Left ventricle myocardium inferior (tissue), 1 donor: ENCODE data around the gene SSR4. TPM values are rescaled to one million over a fixed set of nuclear protein-coding genes. Genes with fewer than 3 reads are reported as not detected.
A peak's percentile ranks its signal among the peaks of the same experiment; 100 is the strongest.
"Not testable (repeated sequence)": the region's sequence is repeated elsewhere in the genome, so short reads cannot be mapped to it uniquely, and the experiment has no call there.

Source experiments
- DNase-seq: peaks from one replicate; pipeline ENCODE4 v3.0.0-alpha.2; 2020
- H3K27ac ChIP-seq: fragments of 200-600 bp; replicated peaks from 2 replicates; pipeline ENCODE4 v1.8.0; 2021
- H3K27me3 ChIP-seq: fragments of 200-600 bp; 2 replicates; pipeline ENCODE4 v1.8.0; 2021; ENCODE audit warnings: low read depth
- H3K36me3 ChIP-seq: fragments of 200-600 bp; 2 replicates; pipeline ENCODE4 v1.8.0; 2021
- H3K4me1 ChIP-seq: fragments of 200-600 bp; 2 replicates; pipeline ENCODE4 v1.8.0; 2021
- H3K4me3 ChIP-seq: fragments of 200-600 bp; 2 replicates; pipeline ENCODE4 v1.8.0; 2021; ENCODE audit warnings: mild to moderate bottlenecking, moderate library complexity
- H3K9me3 ChIP-seq: fragments of 200-600 bp; replicated peaks from 2 replicates; pipeline ENCODE4 v1.8.0; 2021
- intact Hi-C: fragments of 100-400 bp; cut with micrococcal nuclease; formaldehyde crosslinking; loops from one replicate; pipeline ENCODE4 v1.11.0; 2022
- total RNA-seq: library from RNA; stranded (reverse); fragmentation: NEBNext Ultra II Directional; extraction: Animal tissue kit (Norgen Biotek cat#: 25700); gene quantifications from one replicate; pipeline ENCODE4 v1.2.1, GENCODE V29; 2021
- TF ChIP-seq, protein P1 (sequence below): fragments of 200-600 bp; IDR thresholded peaks from 2 replicates; pipeline ENCODE4 v1.8.0; 2021; ENCODE audit warnings: antibody characterized with exemption, mild to moderate bottlenecking, borderline replicate concordance
- donor health status: DM: no; HTN: yes; CAD: no; lungs with severe emphysema.

SSR4 gene
- total RNA-seq, 1 donor from 2014 or later, result 123 TPM

DNA sequence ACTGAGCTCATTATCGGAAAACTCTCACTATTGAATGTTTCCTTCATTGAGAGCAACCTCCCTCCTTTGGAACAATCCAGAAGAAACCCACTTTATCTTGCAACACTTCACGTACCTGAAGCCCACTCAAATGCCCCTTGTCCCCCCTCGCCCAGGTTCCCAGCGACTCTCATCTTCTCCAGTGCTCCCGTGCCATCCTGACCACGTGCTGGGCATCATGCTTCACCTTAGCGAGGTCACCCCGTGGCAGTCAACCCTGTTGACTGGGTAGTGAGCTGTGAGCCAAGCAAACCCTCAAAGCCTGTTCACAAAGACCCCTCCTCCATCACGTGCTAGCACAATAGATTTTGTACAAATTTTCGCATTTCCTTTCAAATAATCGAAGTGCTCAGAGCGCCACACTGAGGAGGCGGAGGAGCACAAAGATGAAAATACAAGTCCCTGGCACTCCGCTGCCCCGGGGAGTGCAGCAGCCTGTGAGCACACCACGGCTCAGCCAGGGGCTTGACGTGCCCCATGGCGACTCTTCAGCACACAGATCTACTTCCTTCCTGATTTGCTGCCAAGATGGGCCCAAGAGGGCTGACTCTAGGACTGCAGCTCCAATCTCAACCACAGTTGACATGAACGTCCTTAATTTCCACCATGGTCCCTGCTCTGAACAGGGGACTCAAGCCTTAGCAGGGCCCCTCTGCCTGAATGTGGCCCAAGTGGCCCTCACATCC lies 20.3 kb downstream of the SSR4 start:
- Histone ChIP-seq H3K27me3 (no peaks in the 10 kb centered on the region), H3K9me3 (no peaks in the 10 kb centered on the region), H3K4me1 (peaks cover 10% of the 10 kb centered on the region), H3K36me3 (no peaks in the 10 kb centered on the region), H3K27ac (no peak overlapping the region), H3K4me3 (no peak overlapping the region)
- intact Hi-C loops, result no loop called here
- TF ChIP-seq, protein P1, sequence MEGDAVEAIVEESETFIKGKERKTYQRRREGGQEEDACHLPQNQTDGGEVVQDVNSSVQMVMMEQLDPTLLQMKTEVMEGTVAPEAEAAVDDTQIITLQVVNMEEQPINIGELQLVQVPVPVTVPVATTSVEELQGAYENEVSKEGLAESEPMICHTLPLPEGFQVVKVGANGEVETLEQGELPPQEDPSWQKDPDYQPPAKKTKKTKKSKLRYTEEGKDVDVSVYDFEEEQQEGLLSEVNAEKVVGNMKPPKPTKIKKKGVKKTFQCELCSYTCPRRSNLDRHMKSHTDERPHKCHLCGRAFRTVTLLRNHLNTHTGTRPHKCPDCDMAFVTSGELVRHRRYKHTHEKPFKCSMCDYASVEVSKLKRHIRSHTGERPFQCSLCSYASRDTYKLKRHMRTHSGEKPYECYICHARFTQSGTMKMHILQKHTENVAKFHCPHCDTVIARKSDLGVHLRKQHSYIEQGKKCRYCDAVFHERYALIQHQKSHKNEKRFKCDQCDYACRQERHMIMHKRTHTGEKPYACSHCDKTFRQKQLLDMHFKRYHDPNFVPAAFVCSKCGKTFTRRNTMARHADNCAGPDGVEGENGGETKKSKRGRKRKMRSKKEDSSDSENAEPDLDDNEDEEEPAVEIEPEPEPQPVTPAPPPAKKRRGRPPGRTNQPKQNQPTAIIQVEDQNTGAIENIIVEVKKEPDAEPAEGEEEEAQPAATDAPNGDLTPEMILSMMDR, result no peak
- no peak for DNase-seq

DNA sequence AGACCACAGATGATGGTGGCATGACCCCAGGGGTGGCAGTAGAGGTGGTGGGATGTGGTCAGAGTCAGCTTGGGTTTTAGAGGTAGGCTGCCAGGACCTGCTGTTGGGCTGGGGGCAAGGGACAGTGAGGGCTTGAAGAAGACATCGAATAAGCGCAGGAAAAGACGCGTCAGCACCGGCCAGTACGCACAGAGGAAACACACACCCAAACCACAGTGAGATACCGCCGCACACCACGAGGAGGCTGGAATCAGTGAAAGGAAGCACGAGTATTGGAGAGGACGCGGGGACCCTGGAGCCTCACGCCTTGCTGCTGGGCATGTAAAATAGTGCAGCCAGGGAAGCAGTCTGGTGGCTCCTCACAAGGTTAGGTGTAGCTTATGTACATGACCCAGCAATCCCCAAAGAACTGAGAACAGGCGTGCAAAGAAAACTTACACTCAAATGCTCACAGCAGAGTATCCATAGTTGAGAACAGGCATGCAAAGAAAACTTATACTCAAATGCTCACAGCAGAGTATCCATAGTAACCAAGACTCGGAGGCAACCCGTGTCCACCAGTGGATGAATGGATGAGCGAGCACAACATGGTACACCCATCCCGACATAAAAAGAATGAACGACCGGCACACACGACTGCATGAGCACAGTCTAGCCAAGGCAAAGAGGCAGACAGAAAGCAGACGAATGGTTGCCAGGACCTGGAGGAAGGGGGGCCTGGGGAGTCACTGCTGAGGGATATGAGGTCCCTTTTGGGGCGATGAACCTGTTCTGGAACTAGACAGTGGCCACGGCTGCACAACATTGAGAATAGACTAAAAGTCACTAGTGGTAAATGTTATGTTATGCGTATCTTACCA lies 22.6 kb downstream of the SSR4 start:
- intact Hi-C loops, result no loop called here
- H3K36me3 ChIP-seq, result no peaks in the 10 kb centered on the region
- TF ChIP-seq, protein P1, result no peak
- H3K4me1 ChIP-seq, result peaks cover 10% of the 10 kb centered on the region
- no peak overlapping the region for H3K27ac ChIP-seq
- DNase-seq, result no peak
- no peaks in the 10 kb centered on the region for H3K9me3 ChIP-seq
- H3K4me3 ChIP-seq, result no peak overlapping the region
- H3K27me3 ChIP-seq, result no peaks in the 10 kb centered on the region

DNA sequence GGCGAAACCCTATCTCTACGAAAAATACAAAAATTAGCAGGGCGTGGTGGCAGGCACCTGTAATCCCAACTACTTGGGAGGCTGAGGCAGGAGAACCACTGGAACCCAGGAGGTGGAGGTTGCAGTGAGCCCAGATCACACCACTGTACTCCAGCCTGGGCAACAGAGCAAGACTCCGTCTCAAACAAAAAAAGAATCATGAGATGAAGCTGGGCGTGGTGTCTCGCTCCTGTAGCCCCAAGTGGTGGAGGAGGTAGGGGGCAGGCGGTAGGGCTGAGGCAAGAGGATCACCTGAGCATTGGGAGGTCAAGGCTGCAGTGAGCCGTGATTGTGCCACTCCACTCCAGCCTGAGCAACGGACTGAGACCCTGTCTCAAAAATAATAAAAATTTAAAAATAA lies 23.6 kb downstream of the SSR4 start:
- H3K36me3 ChIP-seq, H3K4me3 ChIP-seq, H3K4me1 ChIP-seq, H3K9me3 ChIP-seq, intact Hi-C loops, H3K27me3 ChIP-seq, H3K27ac ChIP-seq, DNase-seq: not testable (repeated sequence)

DNA sequence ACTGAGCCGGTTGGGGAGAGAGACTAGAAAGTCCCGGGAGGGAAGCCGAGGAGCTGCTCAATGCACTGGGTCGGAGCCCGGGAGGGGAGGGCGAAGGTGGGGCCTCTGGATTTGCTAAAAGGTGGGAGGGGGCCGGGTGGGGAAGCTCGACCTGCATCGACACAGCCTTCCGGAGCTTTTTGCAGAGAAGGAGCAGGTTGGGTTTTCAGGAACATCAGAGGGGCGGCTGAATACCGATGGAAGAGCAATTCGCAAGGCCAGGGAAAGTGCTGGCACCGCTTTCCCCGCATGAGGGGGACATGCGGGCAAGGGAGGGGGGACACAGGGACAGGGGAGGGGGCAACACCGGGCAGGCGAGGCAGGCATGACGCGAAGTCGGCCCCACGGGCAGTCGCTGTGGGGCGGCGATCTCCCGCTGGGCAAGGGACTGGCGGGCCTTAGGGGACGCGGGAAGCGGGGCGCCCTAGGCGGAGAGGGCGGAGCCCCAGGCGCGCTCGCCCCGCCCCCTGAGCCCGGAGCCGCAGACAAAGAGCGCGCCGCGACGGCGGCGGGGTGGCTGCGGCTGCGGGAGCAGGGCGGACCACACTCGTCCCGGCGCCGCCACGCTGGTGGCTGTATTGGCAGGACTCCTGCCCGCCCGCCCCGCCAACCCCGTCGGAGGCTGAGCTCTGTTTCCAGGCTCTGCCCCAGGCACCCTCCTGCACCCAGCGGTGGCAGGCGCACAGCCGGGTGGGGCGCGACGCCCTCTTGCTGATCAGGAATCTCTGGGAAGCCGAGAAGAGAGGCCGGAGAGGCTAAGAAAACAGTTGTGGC lies 24.3 kb downstream of the SSR4 start:
- Histone ChIP-seq H3K27me3 (no peaks in the 10 kb centered on the region), H3K9me3 (no peaks in the 10 kb centered on the region), H3K4me3 (peak overlapping the region; percentile 64), H3K27ac (peak overlapping the region; percentile 61), H3K4me1 (peaks cover 10% of the 10 kb centered on the region), H3K36me3 (no peaks in the 10 kb centered on the region)
- intact Hi-C loops, result no loop called here
- TF ChIP-seq, protein P1, result no peak
- peak; percentile 41 for DNase-seq

DNA sequence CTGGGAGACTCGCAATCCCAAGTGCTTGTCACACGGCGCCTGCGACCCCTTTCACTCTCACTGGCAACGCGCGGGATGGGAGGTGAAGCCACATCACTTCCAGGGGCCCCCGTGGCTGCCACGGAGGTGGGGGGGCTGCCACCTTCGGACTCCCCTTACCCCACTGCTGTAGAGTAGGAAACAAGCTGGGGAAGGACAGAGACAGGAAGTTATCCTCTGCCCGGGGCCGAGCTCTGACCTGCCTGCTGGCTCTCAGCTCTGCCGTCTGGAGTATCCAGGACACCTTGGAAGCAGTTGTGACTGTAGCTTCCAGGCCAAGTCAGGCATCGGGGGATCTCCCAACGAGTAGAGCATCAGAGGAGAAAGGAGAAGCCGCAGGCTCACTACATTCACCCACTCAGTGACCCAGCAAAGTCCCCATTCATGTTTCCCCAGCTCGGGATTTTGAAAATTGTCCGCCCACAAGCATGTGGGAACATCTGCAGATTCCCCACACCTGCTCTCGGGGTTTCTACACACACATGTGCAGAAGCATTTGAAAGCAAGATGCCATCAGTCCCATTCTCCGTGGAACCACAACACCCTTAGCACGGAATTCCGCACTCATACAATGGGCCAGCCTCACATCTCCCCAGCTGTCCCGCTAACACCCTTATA lies 25.0 kb downstream of the SSR4 start:
- Histone ChIP-seq H3K36me3 (no peaks in the 10 kb centered on the region), H3K4me3 (peak overlapping the region; percentile 64), H3K27ac (peak overlapping the region; percentile 61), H3K27me3 (no peaks in the 10 kb centered on the region), H3K9me3 (no peaks in the 10 kb centered on the region), H3K4me1 (peaks cover 10% of the 10 kb centered on the region)
- DNase-seq, result no peak
- TF ChIP-seq, protein P1, result no peak
- intact Hi-C loops, result no loop called here
